HFF-Myc (cell line): Measurements from ENCODE around the gene KRTAP10-7.
"Not testable (repeated sequence)": the region's sequence is repeated elsewhere in the genome, so short reads cannot be mapped to it uniquely, and the experiment has no call there.

Experiments used
- DNase-seq: peaks from one replicate; pipeline ENCODE4 v3.0.0-alpha.2; 2011; ENCODE audit warnings: low read depth; ENCODE audit errors: extremely low read depth
- H3K4me3 ChIP-seq: replicated peaks from 2 replicates; pipeline ENCODE4 v1.5.1; 2011; ENCODE audit warnings: low read depth, mild to moderate bottlenecking, control low read depth, low read length
- CTCF ChIP-seq: IDR thresholded peaks from 2 replicates; pipeline ENCODE4 v1.5.1; 2012; ENCODE audit warnings: mild to moderate bottlenecking, low read depth, low read length, control low read depth; ENCODE audit errors: missing control alignments

The KRTAP10-7 gene

DNA sequence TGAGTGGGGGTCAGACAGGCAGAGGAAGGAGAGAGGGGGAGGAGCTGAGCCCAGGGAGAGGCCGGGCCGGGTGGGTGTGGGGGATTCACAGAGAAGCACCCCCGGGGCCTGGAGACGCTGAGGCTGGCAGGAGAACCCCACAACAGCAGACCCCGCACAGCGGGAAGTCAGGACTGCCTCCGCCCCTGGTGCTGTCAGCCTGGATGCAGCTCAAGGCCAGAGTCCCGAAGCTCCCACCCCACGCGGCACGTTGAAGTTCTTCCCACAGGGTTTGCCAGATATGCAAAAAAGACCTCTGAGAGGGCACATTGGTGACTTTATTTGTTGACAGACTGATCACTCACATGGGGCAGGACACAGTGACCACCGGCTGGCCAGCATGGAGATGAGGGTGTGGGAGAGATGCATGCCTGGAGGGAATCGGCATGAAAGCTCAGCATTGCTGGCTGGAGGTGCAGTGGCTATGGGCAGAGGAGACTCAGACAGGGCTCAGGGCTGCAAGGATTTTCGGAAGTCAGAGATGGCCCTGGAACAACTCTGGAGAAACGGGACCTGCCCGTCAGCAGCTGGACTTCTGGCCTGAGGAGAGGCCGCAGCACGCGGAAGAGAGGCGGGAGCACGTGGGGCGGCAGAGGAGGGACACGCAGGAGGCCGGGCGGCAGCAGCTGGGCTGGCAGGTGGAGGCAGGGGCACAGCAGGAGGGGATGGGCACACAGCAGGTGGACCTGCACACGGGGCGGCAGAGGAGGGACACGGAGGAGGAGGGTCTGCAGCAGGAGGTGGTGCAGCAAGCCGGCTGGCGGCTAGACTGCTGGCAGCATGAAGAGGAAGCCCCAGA, 42.7 kb upstream of the KRTAP10-7 start:
- no peak overlapping the region for H3K4me3 ChIP-seq
- TF ChIP-seq CTCF, result no peak
- no peak for DNase-seq

DNA sequence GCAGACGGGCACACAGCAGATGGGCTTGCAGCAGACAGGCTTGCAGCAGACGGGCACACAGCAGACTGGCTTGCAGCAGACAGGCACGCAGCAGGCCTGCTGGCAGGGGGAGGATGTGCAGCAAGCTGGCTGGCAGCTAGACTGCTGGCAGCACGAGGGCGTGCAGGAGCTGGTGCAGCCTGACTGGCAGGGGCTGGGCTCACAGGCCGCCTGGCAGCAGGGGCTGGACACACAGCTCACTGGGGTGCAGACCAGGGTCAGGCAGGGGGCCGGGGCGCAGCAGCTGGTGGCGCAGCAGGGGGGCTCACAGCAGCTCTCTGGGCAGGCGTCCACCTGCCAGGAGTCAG, 42.1 kb upstream of the KRTAP10-7 start:
- H3K4me3 ChIP-seq, DNase-seq: not testable (repeated sequence)

DNA sequence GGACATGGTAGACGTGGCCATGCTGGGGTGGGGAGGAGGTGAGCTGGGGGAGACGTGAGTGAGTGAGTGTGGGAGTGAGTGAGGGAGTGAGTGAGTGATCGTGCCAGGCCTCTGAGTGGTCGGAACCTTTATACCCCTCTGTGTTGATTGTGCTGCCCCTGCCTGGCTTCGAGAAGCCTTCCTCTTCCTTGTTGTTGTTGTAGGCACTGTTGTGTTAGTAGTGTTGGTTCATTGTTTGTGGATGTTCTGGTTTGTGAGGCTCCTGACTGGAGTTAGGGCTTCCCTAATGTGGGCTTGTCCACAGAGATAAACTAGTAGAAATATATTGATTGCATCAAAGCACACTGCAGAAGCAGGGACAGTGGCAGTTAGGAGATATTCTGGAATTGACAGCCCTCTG, 41.7 kb upstream of the KRTAP10-7 start, which contains the start of gene KRTAP10-3:
Gene KRTAP10-3, minus strand, starts transcription at position 101 of the 400 bp plus-strand sequence. Its CDS starts 80 bp downstream, at position 21.
- no peak for DNase-seq
- no peak within 1 kb of the TSS for H3K4me3 ChIP-seq
- TF ChIP-seq CTCF, result no peak

DNA sequence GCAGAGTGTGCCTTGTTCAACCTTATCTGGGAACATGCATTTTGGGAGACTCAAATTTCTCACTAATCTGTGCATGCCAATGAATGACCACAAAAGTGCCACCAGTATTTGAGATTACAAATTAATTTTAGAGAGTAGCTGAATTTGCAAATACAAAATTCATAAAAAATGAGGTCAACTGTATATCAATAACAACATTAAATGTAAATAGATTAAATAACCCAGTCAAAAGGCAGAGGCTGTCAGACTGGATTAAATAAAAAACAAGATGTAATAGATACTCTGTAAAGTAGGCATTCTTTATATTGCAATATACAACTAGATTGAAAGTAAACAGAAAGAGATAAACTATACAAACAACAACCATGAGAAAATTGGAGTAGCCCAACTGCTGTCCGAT, 36.3 kb upstream of the KRTAP10-7 start:
- H3K4me3 ChIP-seq, result no peak overlapping the region
- no peak for TF ChIP-seq CTCF
- no peak for DNase-seq

DNA sequence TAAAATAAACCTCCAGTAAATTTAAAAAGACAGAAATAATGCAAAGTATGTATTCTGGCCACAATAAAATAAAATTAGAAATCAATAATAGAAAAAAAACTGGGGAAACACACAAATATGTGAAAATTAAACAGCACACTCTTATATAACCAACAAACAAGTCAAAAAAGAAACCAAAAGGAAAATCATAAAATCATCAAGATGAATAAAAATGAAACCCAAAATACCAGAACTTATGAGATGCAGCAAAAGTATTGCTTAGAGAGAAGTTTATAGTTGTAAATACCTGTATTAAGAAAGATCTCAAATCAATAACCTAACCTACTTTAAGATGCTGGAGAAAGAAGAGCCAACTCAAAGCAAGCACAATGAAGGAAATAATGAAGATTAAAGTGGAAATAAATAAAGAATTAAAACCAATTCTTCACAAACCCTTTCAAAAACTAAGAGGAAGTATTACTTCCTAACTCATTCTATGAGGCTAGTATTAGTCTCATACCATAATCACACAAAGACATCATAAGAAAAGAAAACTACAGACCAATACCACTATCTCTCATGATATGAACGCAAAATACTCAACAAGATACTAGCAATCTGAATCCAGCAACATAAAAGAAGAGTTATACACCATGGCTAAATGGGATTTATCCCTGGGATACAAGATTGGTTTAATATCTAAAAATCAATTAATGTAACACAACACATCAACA, 35.4 kb upstream of the KRTAP10-7 start:
- H3K4me3 ChIP-seq, result no peak overlapping the region
- no peak for TF ChIP-seq CTCF
- DNase-seq, result no peak

DNA sequence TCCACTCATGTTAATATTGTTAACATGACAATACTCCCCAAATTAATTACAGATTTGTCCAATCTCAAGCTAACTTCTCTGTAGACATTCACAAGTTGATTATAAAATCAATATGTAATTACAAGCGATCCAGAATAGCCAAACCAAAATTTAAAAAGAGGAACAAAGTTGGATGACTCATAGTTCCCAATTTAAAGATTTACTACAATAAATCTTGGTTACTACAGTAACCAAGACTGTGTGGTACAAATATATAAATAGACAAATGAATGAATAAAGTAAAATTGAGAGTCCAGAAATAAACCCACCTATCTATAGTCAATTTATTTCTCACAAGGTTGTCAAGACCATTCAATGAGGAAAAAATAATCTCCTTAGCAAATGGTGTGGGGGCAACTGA, 34.0 kb upstream of the KRTAP10-7 start:
- no peak overlapping the region for H3K4me3 ChIP-seq
- DNase-seq, result no peak
- no peak for TF ChIP-seq CTCF

- TF ChIP-seq CTCF, result no peak
- H3K4me3 ChIP-seq, result no peak overlapping the region
- no peak for DNase-seq
Measured at GRCh38 chr21:44567481-44568171, 32.8 kb upstream of the KRTAP10-7 start.
